ENCODE data around the gene HPCAL1. TPM values are rescaled to one million over a fixed set of nuclear protein-coding genes. Genes with fewer than 3 reads are reported as not detected.

The HPCAL1 gene
- total RNA-seq, 2 donors from 2014 or later: 22.5 to 203 TPM

DNA sequence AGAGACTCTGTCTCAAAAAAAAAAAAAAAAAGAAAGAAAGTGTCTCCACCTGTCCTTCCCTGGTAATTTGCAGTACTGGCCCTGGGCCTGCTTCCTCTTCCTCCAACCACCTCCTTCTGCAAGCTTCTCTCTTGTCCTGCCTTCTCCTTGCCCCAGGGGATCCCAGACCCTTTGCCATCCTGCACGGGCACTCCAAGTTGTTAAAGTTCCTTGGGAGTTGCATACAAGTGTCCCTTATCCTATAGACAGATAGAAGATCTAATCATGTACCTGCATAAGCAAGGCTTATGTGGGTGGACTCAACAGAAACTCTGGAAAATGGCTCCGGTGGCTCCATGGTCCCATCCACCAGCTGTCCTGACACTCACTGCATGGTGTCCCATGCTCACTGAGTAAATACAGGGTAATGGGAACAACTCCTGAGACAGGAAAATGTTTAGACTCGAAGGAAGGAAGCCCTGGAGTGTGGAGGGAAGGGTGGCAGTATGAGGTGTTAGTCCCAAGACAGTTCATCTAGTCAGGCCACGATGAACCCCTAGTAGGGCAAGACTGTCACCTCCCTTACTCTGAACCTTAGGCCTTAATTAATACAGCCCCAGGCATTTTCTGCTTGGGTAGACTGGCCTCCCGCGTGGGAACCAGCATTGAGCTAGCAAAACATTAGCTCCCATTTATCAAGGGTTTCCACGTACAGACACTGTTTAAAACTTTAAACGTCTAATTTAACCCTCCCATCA, 128.3 kb downstream of the HPCAL1 start:
- H3K9me3 ChIP-seq: no peaks in the 10 kb centered on the region
- no peak for TF ChIP-seq POLR2A (IDR thresholded peaks at IDR 0.05)
- no peak for TF ChIP-seq POLR2AphosphoS5 (IDR thresholded peaks at IDR 0.05)
- TF ChIP-seq CTCF (IDR thresholded peaks at IDR 0.05): no peak
- H3K27me3 ChIP-seq (replicated peaks; ENCODE audit: insufficient read depth): no peaks in the 10 kb centered on the region
- H3K36me3 ChIP-seq: no peaks in the 10 kb centered on the region
- intact Hi-C loops (cut with DNase I): loop anchor here (10.0 kb wide), 1 partner anchor 626 kb away; no protein-coding TSS in a partner anchor
- DNase-seq (ENCODE audit: low spot score): no peak
- H3K4me1 ChIP-seq (replicated peaks): no peaks in the 10 kb centered on the region
- H3K27ac ChIP-seq: no peak overlapping the region
- WGBS: 85% methylated on average over 8 of the region's 8 CpGs
- H3K4me3 ChIP-seq: no peak overlapping the region

DNA sequence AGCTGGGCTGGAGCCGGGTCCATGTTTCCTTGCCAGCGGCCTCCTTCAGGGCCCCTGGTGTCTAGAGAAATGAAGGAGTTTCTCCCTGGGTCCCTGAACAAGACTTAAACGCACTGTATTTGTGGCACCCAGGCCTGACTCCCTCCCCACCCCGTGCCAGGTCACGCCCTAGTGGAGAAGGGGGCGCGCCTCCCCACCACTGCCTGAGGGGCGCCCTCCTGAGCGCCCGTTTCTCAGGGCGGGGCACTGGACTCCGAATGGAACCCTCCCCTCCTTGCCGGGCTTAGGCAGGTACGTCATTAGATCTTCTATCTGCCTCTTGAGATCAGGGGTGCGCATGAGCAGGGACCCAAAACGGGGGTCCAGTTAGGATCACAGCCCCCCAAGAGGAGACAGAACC, 129.1 kb downstream of the HPCAL1 start:
- Histone ChIP-seq H3K9me3 (no peaks in the 10 kb centered on the region), H3K36me3 (no peaks in the 10 kb centered on the region)

GRCh38 chr2:10432311-10433181, 129.8 kb downstream of the HPCAL1 start:
- TF ChIP-seq POLR2AphosphoS5 (IDR thresholded peaks at IDR 0.05) (no peak), POLR2A (IDR thresholded peaks at IDR 0.05) (no peak), CTCF (IDR thresholded peaks at IDR 0.05) (no peak)
- intact Hi-C loops (cut with DNase I): loop anchor here (10.0 kb wide), 1 partner anchor 628 kb away; no protein-coding TSS in a partner anchor
- WGBS: 36% methylated on average over 42 of the region's 49 CpGs
- H3K27me3 ChIP-seq (replicated peaks; ENCODE audit: insufficient read depth): no peaks in the 10 kb centered on the region
- no peaks in the 10 kb centered on the region for H3K4me1 ChIP-seq (replicated peaks)
- no peaks in the 10 kb centered on the region for H3K9me3 ChIP-seq
- no peak overlapping the region for H3K27ac ChIP-seq
- H3K4me3 ChIP-seq: peak overlapping the region in 1 of 2 donors; percentile 18
- no peak for DNase-seq (ENCODE audit: low spot score)
- no peaks in the 10 kb centered on the region for H3K36me3 ChIP-seq

More for the DNA sequence above, 129.1 kb downstream of the HPCAL1 start:
- TF ChIP-seq POLR2A (IDR thresholded peaks at IDR 0.05) (no peak), CTCF (IDR thresholded peaks at IDR 0.05) (no peak), POLR2AphosphoS5 (IDR thresholded peaks at IDR 0.05) (no peak)
- Histone ChIP-seq H3K4me1 (replicated peaks) (no peaks in the 10 kb centered on the region), H3K27ac (no peak overlapping the region), H3K27me3 (replicated peaks; ENCODE audit: insufficient read depth) (no peaks in the 10 kb centered on the region), H3K4me3 (no peak overlapping the region)
- DNase-seq (ENCODE audit: low spot score): no peak
- 76% methylated on average over 15 of the region's 16 CpGs for WGBS
- intact Hi-C loops (cut with DNase I): loop anchor here (10.0 kb wide), 1 partner anchor 627 kb away; no protein-coding TSS in a partner anchor

DNA sequence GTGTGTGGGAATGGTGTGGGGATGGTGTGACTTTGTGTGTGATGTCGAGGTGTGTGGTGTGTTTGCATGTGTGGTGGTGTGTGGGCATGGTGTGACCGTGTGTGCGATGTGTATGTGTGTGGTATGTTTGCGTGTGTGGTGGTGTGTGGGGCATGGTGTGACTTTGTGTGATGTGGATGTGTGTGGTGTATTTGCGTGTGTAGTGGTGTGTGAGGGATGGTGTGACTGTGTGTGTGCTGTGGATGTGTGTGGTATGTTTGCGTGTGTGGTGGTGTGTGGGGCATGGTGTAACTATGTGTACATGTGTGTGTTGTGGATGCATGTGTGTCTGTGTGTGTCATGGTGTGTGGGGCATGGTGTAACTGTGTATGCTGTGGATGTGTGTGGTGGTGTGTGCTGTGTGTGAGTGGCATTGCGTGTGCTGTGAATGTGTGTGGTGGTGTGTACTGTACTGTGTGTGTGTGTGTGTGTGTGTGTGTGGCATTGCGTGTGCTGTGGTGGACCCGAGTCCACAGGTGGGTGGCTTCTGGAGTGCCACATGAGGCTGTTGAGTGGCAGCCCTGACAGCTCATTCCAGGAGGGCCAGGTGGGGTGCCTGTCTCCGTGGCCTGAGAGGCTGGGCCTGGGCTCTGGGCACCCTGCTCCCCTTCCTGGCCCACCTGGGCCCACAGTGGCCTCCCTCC, 130.7 kb downstream of the HPCAL1 start:
- intact Hi-C loops (cut with DNase I): loop anchor here (10.0 kb wide), 1 partner anchor 629 kb away; no protein-coding TSS in a partner anchor
- no peak for DNase-seq (ENCODE audit: low spot score)
- Histone ChIP-seq H3K9me3 (no peaks in the 10 kb centered on the region), H3K4me3 (no peak overlapping the region), H3K27ac (no peak overlapping the region), H3K36me3 (no peaks in the 10 kb centered on the region), H3K27me3 (replicated peaks; ENCODE audit: insufficient read depth) (no peaks in the 10 kb centered on the region), H3K4me1 (replicated peaks) (no peaks in the 10 kb centered on the region)
- WGBS: 96% methylated on average over 10 of the region's 10 CpGs
- TF ChIP-seq POLR2AphosphoS5 (IDR thresholded peaks at IDR 0.05): no peak
- no peak for TF ChIP-seq CTCF (IDR thresholded peaks at IDR 0.05)
- TF ChIP-seq POLR2A (IDR thresholded peaks at IDR 0.05): no peak

All from prostate gland (tissue), 2 donors.